Uterus (tissue), 4 donors: Measurements from ENCODE around the gene CYFIP1. TPM values are rescaled to one million over a fixed set of nuclear protein-coding genes. Genes with fewer than 3 reads are reported as not detected.
A peak's percentile ranks its signal among the peaks of the same experiment; 100 is the strongest.

Experiments
- DNase-seq, 2 donors: peaks; one replicate each; pipeline ENCODE4 v3.0.0-alpha.2; 2019 to 2020
- H3K27ac ChIP-seq, 2 donors: fragments of 200-600 bp; sonication (generic); 1 replicate in 1 of 2; 2 replicates in 1 of 2; pipeline ENCODE4 v1.5.1; 2016 to 2018
- H3K27me3 ChIP-seq, 2 donors: fragments of 200-600 bp; sonication (generic); one replicate each; pipeline ENCODE4 v1.5.1; 2018 to 2019; ENCODE audit warnings: control low read depth in 1 of 2
- H3K36me3 ChIP-seq, 2 donors: fragments of 200-600 bp; sonication (generic); one replicate each; pipeline ENCODE4 v1.5.1; 2019; ENCODE audit warnings: control low read depth in 1 of 2
- H3K4me1 ChIP-seq, 2 donors: fragments of 200-600 bp; sonication (generic); one replicate each; pipeline ENCODE4 v1.5.1; 2018 to 2019; ENCODE audit warnings: control low read depth in 1 of 2
- H3K4me3 ChIP-seq, 2 donors: fragments of 200-600 bp; sonication (generic); 1 replicate in 1 of 2; 2 replicates in 1 of 2; pipeline ENCODE4 v1.5.1; 2018 to 2019; ENCODE audit warnings: mild to moderate bottlenecking in 1 of 2
- H3K9me3 ChIP-seq, 2 donors: fragments of 200-600 bp; sonication (generic); one replicate each; pipeline ENCODE4 v1.5.1; 2019; ENCODE audit warnings: control low read depth in 1 of 2
- POLR2A ChIP-seq, 2 donors: fragments of 450-650 bp; IDR thresholded peaks; one replicate each; pipeline ENCODE4 v1.6.1; 2016; ENCODE audit warnings: antibody characterized with exemption in 2 of 2, mild to moderate bottlenecking in 1 of 2, moderate library complexity in 1 of 2
- intact Hi-C: fragments of 100-400 bp; cut with DNase I; formaldehyde crosslinking; loops from one replicate; pipeline ENCODE4 v1.15.1; 2023; ENCODE audit warnings: low total_unique reads
- total RNA-seq, 4 donors: library from RNA; depleted of rRNA in 3 of 4; stranded (reverse); fragments of >200 nt in 3 of 4; gene quantifications; one replicate each; pipeline versions ENCODE4 v1.1.0 to v1.2.4, GENCODE V29; 2014 to 2023
- TF ChIP-seq, protein P1 (sequence below), 4 experiments: fragments of 200-600 bp in 2 of 4; fragments of 450-650 bp in 2 of 4; sonication (generic) in 2 of 4; IDR thresholded peaks; one replicate each; pipeline ENCODE4 v1.5.1; 2016 to 2019; ENCODE audit warnings: antibody characterized with exemption in 4 of 4, mild to moderate bottlenecking in 2 of 4, moderate library complexity in 1 of 4
- donor health status: DM: yes; HTN: yes; CAD: no.

Gene CYFIP1
- total RNA-seq, 4 donors from 2014 or later: 61.5 to 145 (median 101) TPM

DNA sequence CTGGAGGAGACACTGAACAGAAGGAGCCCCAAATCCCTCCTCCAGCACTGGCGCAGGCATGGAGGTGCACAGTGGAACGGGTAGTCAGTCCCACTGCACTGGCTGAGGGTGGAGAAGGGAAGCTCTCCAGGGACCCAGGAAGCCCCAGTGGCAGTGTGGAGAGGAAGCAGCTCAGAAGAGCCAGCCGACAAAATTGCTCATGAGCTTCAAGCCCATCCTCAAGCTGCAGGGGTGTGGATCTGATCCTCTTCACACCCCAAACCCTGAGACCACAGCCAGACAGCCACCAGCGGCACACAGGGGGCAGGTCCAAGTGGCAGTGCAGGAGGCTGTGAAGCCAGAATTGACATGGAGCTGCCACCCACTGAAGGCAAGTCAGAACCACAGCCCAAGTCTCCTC, 32.1 kb downstream of the CYFIP1 start:
- DNase-seq: no peak
- Histone ChIP-seq H3K36me3 (no peaks in the 10 kb centered on the region), H3K9me3 (no peaks in the 10 kb centered on the region), H3K4me3 (no peak overlapping the region), H3K27ac (peak overlapping the region; percentile 72 to 80), H3K27me3 (no peaks in the 10 kb centered on the region), H3K4me1 (peaks cover 0 to 30% of the 10 kb centered on the region in 2 donors)
- intact Hi-C loops: no loop called here
- TF ChIP-seq POLR2A (IDR thresholded peaks at IDR 0.05): no peak
- TF ChIP-seq, protein P1, sequence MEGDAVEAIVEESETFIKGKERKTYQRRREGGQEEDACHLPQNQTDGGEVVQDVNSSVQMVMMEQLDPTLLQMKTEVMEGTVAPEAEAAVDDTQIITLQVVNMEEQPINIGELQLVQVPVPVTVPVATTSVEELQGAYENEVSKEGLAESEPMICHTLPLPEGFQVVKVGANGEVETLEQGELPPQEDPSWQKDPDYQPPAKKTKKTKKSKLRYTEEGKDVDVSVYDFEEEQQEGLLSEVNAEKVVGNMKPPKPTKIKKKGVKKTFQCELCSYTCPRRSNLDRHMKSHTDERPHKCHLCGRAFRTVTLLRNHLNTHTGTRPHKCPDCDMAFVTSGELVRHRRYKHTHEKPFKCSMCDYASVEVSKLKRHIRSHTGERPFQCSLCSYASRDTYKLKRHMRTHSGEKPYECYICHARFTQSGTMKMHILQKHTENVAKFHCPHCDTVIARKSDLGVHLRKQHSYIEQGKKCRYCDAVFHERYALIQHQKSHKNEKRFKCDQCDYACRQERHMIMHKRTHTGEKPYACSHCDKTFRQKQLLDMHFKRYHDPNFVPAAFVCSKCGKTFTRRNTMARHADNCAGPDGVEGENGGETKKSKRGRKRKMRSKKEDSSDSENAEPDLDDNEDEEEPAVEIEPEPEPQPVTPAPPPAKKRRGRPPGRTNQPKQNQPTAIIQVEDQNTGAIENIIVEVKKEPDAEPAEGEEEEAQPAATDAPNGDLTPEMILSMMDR (IDR thresholded peaks at IDR 0.05): no peak

DNA sequence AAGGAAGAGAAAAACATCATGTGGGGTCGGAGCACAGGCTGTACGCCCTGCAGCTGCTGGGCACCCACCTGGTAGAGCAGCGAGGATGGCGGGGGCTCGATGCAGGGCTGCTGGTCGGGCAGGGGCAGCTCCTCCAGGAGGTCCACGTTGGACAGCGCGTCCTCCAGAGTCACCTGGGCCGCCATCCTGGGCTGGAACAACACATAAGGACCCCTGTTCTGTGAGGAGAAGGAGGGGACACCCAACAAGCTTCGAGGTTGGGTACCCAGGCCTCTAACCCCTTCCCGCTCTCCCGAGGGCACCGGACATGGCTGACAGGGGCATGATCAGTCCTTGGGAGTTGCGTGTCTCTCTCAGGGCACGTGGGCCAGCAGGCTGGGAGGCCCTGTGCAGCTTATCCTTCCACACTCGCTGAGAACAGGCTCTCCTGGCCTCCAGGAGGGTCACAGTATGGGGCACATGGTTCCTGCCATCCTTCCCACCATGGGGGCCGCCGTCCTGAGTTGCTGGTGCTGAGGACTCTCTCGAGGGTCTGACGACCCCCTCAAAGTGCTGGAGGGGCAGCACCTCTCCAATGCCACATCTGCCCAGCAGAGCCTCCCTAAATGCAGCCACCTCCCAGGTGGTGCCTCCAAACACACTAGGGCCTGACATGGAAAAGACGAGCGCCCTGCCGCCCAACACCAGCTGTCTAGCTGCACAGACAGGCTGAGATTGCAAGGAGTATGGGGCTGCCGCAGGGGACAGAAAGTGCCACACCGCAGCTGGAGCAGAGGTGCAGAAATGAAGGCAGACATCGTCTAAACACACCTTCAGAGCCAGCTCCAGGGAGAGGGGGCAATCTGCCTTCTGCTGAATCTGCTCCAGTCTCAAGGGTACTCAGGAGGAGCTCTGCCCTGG, 32.8 kb downstream of the CYFIP1 start:
- Histone ChIP-seq H3K9me3 (no peaks in the 10 kb centered on the region), H3K4me3 (no peak overlapping the region), H3K27ac (peak overlapping the region; percentile 72 to 80), H3K4me1 (peaks cover 0 to 27% of the 10 kb centered on the region in 2 donors), H3K36me3 (no peaks in the 10 kb centered on the region), H3K27me3 (no peaks in the 10 kb centered on the region)
- no peak for TF ChIP-seq POLR2A (IDR thresholded peaks at IDR 0.05)
- TF ChIP-seq, protein P1 (IDR thresholded peaks at IDR 0.05): no peak
- DNase-seq: no peak
- intact Hi-C loops: no loop called here

DNA sequence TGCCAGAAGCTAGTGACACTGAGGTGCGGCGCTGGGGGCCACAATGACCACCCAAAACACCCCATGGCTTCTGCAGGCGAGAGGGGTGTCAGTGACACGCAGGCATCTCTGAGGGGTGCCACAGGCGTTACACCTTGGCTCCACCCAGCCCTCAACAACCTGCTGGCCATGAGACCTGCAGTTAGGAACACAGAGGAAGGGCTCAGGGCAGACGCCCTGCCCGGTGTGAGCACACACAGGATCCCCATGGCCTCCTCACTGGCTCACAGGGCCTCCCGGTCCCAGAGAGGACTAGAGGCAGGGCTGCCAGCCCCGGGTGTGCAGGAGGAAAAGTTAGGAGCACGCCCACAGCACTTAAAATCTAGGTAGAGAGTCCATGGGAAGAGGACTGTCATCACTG, 35.1 kb downstream of the CYFIP1 start:
- Histone ChIP-seq H3K27me3 (no peaks in the 10 kb centered on the region), H3K27ac (no peak overlapping the region), H3K36me3 (no peaks in the 10 kb centered on the region), H3K4me3 (no peak overlapping the region), H3K4me1 (peaks cover 0 to 11% of the 10 kb centered on the region in 2 donors), H3K9me3 (no peaks in the 10 kb centered on the region)
- intact Hi-C loops: no loop called here
- DNase-seq: no peak
- TF ChIP-seq, protein P1 (IDR thresholded peaks at IDR 0.05): no peak
- TF ChIP-seq POLR2A (IDR thresholded peaks at IDR 0.05): no peak

DNA sequence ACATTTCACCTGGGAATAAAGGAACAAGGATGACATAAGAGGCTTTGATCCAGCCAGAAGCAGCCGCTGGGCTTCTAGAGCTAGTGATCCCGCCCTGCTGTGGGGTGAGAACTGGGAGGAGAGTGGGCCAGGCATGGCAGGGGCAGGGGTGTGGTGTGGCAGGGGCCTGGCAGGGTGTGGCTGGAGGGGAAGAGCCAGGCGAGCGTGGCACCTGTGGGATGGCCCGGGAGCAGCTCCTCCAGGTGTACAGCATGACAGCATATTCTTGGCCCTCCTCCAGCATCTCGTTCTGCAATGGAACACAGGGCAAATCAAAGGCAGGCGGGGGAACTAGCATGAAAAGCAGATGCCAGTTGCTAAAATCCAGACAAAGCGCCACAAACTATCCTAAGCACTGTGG, 35.5 kb downstream of the CYFIP1 start:
- no peak for TF ChIP-seq POLR2A (IDR thresholded peaks at IDR 0.05)
- TF ChIP-seq, protein P1 (IDR thresholded peaks at IDR 0.05): no peak
- no peaks in the 10 kb centered on the region for H3K36me3 ChIP-seq
- H3K9me3 ChIP-seq: no peaks in the 10 kb centered on the region
- no peak overlapping the region for H3K4me3 ChIP-seq
- no peak overlapping the region for H3K27ac ChIP-seq
- DNase-seq: no peak
- intact Hi-C loops: no loop called here
- H3K4me1 ChIP-seq: peaks cover 0 to 9% of the 10 kb centered on the region in 2 donors
- H3K27me3 ChIP-seq: no peaks in the 10 kb centered on the region

DNA sequence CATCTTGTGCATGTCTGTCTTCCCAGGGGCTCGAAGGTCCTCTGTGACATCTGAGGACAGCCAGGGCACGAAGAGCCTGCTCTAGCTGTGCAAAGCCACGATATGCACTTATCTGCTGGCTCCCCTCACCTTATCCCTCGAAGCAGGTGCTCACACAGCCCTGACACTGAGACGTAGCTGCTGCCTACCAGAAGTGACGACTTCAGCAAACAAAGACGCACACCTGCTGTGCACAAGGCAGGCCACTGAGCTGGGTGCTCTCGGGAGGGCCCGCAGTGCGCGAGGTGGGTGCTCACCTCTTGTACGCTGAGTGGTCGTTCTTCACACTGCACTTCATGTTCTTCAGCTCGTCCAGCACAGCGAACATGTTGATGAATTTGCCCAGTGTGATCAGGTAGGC, 37.3 kb downstream of the CYFIP1 start:
- intact Hi-C loops: no loop called here
- Histone ChIP-seq H3K9me3 (no peaks in the 10 kb centered on the region), H3K4me1 (peaks cover 0 to 6% of the 10 kb centered on the region in 2 donors), H3K27ac (no peak overlapping the region), H3K4me3 (no peak overlapping the region), H3K27me3 (no peaks in the 10 kb centered on the region), H3K36me3 (no peaks in the 10 kb centered on the region)
- DNase-seq: no peak
- TF ChIP-seq POLR2A (IDR thresholded peaks at IDR 0.05): no peak
- TF ChIP-seq, protein P1 (IDR thresholded peaks at IDR 0.05): no peak
